Keratinocyte (primary cell): ENCODE results near the gene DIAPH1. TPM values are rescaled to one million over a fixed set of nuclear protein-coding genes. Genes with fewer than 3 reads are reported as not detected.

Experiments used
- DNase-seq: peaks from one replicate; pipeline ENCODE4 v3.0.0-alpha.2; 2011; ENCODE audit warnings: low read depth, missing footprints, low spot score
- FAIRE-seq: peaks from 2 replicates; lab custom pipeline; 2011; peaks lifted over from hg19 to GRCh38; lab: Jason Lieb, UNC
- H2AFZ ChIP-seq: 2 replicates; pipeline ENCODE4 v1.6.0; 2012; ENCODE audit warnings: low read length, control low read depth, inconsistent platforms; ENCODE audit not compliant: control insufficient read depth
- H3K27ac ChIP-seq: 2 replicates; pipeline ENCODE4 v1.5.1; 2011; ENCODE audit warnings: low read length; ENCODE audit not compliant: control insufficient read depth, insufficient read depth
- H3K27me3 ChIP-seq: 3 replicates; pipeline ENCODE4 v1.6.0; 2011; ENCODE audit warnings: low read length; ENCODE audit not compliant: control insufficient read depth, insufficient read depth; ENCODE audit errors: extremely low read depth
- H3K36me3 ChIP-seq, 2 experiments: 2 replicates in 1 of 2; 3 replicates in 1 of 2; pipeline ENCODE4 v1.5.1; 2011; ENCODE audit warnings: low read length in 2 of 2, mild to moderate bottlenecking in 1 of 2; ENCODE audit not compliant: control insufficient read depth in 2 of 2, insufficient read depth in 2 of 2; ENCODE audit errors: extremely low read depth in 1 of 2
- H3K4me1 ChIP-seq: 3 replicates; pipeline ENCODE4 v1.5.1; 2011; ENCODE audit warnings: low read length; ENCODE audit not compliant: control insufficient read depth, insufficient read depth; ENCODE audit errors: extremely low read depth
- H3K4me2 ChIP-seq: 3 replicates; pipeline ENCODE4 v1.6.0; 2011; ENCODE audit warnings: low read depth, low read length; ENCODE audit not compliant: control insufficient read depth, insufficient read depth; ENCODE audit errors: extremely low read depth
- H3K4me3 ChIP-seq, 3 experiments: fragments of 200-600 bp in 1 of 3; sonication (generic) in 1 of 3; 2 replicates in 2 of 3; 3 replicates in 1 of 3; pipeline ENCODE4 v1.5.1; 2011 to 2016; ENCODE audit warnings: low read length in 3 of 3, mild to moderate bottlenecking in 3 of 3, control low read depth in 2 of 3, inconsistent platforms in 1 of 3, low read depth in 1 of 3, mixed read lengths in 1 of 3, mixed run types in 1 of 3, moderate library complexity in 1 of 3; ENCODE audit not compliant: control insufficient read depth in 2 of 3, insufficient read depth in 2 of 3; ENCODE audit errors: extremely low read depth in 1 of 3
- H3K79me2 ChIP-seq: 2 replicates; pipeline ENCODE4 v1.6.0; 2012; ENCODE audit warnings: low read length; ENCODE audit not compliant: control insufficient read depth, insufficient read depth
- H3K9ac ChIP-seq: 3 replicates; pipeline ENCODE4 v1.6.0; 2011; ENCODE audit warnings: low read length; ENCODE audit not compliant: control insufficient read depth, insufficient read depth; ENCODE audit errors: extremely low read depth
- H3K9me1 ChIP-seq: 3 replicates; pipeline ENCODE4 v1.6.0; 2011; ENCODE audit warnings: low read length; ENCODE audit not compliant: control insufficient read depth, insufficient read depth; ENCODE audit errors: extremely low read depth
- H3K9me3 ChIP-seq: 2 replicates; pipeline ENCODE4 v1.5.1; 2012; ENCODE audit warnings: low read depth, low read length; ENCODE audit not compliant: control insufficient read depth
- H4K20me1 ChIP-seq: 3 replicates; pipeline ENCODE4 v1.6.0; 2011; ENCODE audit warnings: low read length; ENCODE audit not compliant: control insufficient read depth, insufficient read depth; ENCODE audit errors: extremely low read depth
- EZH2 ChIP-seq: IDR thresholded peaks from one replicate; pipeline ENCODE4 v1.6.1; 2012; ENCODE audit warnings: inconsistent platforms, mild to moderate bottlenecking, low read length, moderate library complexity
- dilution Hi-C: fragments of 300-500 bp; cut with MboI; formaldehyde crosslinking; loops from one replicate; pipeline ENCODE4 v1.7.0; 2020; ENCODE audit warnings: low sequenced_read_pairs; ENCODE audit not compliant: extremely low pct_ligation_motif_present
- polyA plus RNA-seq, 5 experiments: library from polyadenylated mRNA; depleted of rRNA in 3 of 5; stranded (reverse) in 3 of 5; stranded (forward) in 1 of 5; unstranded in 1 of 5; fragments of >200 nt; gene quantifications; 1 replicate in 1 of 5; 2 replicates in 3 of 5; 3 replicates in 1 of 5; pipeline versions ENCODE4 v1.2.1 to v1.2.3, GENCODE V29; 2011 to 2012; ENCODE audit warnings: missing spikeins in 2 of 5, low read depth in 1 of 5, low replicate concordance in 1 of 5
- TF ChIP-seq, protein P1 (sequence below), 3 experiments: IDR thresholded peaks in 1 of 3; conservative IDR thresholded peaks in 1 of 3; optimal IDR thresholded peaks in 1 of 3; 2 replicates in 2 of 3; 3 replicates in 1 of 3; pipeline versions ENCODE3 to v1.5.1; 2011; ENCODE audit warnings: low read length in 3 of 3, mild to moderate bottlenecking in 3 of 3, moderate library complexity in 2 of 3, control low read depth in 1 of 3, inconsistent platforms in 1 of 3; ENCODE audit not compliant: insufficient read depth in 2 of 3; ENCODE audit errors: extremely low read depth in 1 of 3

DIAPH1 gene
- polyA plus RNA-seq, 1 donor (not counting 4 experiments of a cell fraction or from before 2014, with no cell fraction given) = 72.0 TPM

GRCh38 chr5:141633871-141634561, 15.2 kb upstream of the DIAPH1 start:
- no peak for FAIRE-seq
- H4K20me1 ChIP-seq = peaks cover 4% of the 10 kb centered on the region
- TF ChIP-seq, protein P1, sequence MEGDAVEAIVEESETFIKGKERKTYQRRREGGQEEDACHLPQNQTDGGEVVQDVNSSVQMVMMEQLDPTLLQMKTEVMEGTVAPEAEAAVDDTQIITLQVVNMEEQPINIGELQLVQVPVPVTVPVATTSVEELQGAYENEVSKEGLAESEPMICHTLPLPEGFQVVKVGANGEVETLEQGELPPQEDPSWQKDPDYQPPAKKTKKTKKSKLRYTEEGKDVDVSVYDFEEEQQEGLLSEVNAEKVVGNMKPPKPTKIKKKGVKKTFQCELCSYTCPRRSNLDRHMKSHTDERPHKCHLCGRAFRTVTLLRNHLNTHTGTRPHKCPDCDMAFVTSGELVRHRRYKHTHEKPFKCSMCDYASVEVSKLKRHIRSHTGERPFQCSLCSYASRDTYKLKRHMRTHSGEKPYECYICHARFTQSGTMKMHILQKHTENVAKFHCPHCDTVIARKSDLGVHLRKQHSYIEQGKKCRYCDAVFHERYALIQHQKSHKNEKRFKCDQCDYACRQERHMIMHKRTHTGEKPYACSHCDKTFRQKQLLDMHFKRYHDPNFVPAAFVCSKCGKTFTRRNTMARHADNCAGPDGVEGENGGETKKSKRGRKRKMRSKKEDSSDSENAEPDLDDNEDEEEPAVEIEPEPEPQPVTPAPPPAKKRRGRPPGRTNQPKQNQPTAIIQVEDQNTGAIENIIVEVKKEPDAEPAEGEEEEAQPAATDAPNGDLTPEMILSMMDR (optimal IDR thresholded peaks at IDR 0.05 in 1 of 3, IDR thresholded peaks at IDR 0.05 in 1 of 3, conservative IDR thresholded peaks at IDR 0.05 in 1 of 3; ENCODE audit: extremely low read depth in 1 of 3, insufficient read depth in 2 of 3, low read length in 3 of 3) = no peak
- TF ChIP-seq EZH2 = no peak
- H3K9me1 ChIP-seq = no peaks in the 10 kb centered on the region
- no peak overlapping the region for H3K4me2 ChIP-seq
- no peak overlapping the region for H3K27ac ChIP-seq
- no peak overlapping the region for H3K4me3 ChIP-seq
- peaks cover 9 to 12% of the 10 kb centered on the region in 2 experiments for H3K36me3 ChIP-seq
- dilution Hi-C loops = no loop called here
- H2AFZ ChIP-seq = no peak overlapping the region
- peaks cover 14% of the 10 kb centered on the region for H3K4me1 ChIP-seq
- H3K9ac ChIP-seq = no peak overlapping the region
- DNase-seq = no peak
- H3K9me3 ChIP-seq = no peaks in the 10 kb centered on the region
- no peaks in the 10 kb centered on the region for H3K27me3 ChIP-seq
- peaks cover 54% of the 10 kb centered on the region for H3K79me2 ChIP-seq

- Histone ChIP-seq H4K20me1 (peaks cover 4% of the 10 kb centered on the region), H3K9me1 (no peaks in the 10 kb centered on the region), H3K4me2 (no peak overlapping the region), H3K27me3 (no peaks in the 10 kb centered on the region), H3K79me2 (peaks cover 54% of the 10 kb centered on the region), H3K4me1 (peaks cover 10% of the 10 kb centered on the region), H3K27ac (no peak overlapping the region), H3K36me3 (peaks cover 21 to 25% of the 10 kb centered on the region in 2 experiments), H3K4me3 (no peak overlapping the region), H3K9me3 (no peaks in the 10 kb centered on the region), H2AFZ (no peak overlapping the region), H3K9ac (no peak overlapping the region)
- no peak for DNase-seq
- no peak for TF ChIP-seq EZH2
- TF ChIP-seq, protein P1 (optimal IDR thresholded peaks at IDR 0.05 in 1 of 3, IDR thresholded peaks at IDR 0.05 in 1 of 3, conservative IDR thresholded peaks at IDR 0.05 in 1 of 3; ENCODE audit: extremely low read depth in 1 of 3, insufficient read depth in 2 of 3, low read length in 3 of 3) = no peak
- dilution Hi-C loops = no loop called here
- peak; percentile 9 for FAIRE-seq
These were observed 13.8 kb upstream of the DIAPH1 start for GRCh38 chr5:141632650-141633049.
